ENCODE measurements around the gene GNAQ. TPM values are rescaled to one million over a fixed set of nuclear protein-coding genes. Genes with fewer than 3 reads are reported as not detected.

The GNAQ gene
- total RNA-seq, 1 donor from 2014 or later, result 64.9 TPM

GRCh38 chr9:78003730-78004129 is 27.9 kb downstream of the GNAQ start:
- Mint-ChIP-seq H3K4me3 (ENCODE audit: low read depth) (no peak overlapping the region), H3K9me3 (ENCODE audit: low read depth) (peaks cover 5% of the 10 kb centered on the region), H3K27ac (no peak overlapping the region), H3K27me3 (no peaks in the 10 kb centered on the region), H3K36me3 (ENCODE audit: insufficient read depth) (peaks cover 4% of the 10 kb centered on the region), H3K4me1 (ENCODE audit: low read depth) (peaks cover 36% of the 10 kb centered on the region)
- TF ChIP-seq, protein P1, sequence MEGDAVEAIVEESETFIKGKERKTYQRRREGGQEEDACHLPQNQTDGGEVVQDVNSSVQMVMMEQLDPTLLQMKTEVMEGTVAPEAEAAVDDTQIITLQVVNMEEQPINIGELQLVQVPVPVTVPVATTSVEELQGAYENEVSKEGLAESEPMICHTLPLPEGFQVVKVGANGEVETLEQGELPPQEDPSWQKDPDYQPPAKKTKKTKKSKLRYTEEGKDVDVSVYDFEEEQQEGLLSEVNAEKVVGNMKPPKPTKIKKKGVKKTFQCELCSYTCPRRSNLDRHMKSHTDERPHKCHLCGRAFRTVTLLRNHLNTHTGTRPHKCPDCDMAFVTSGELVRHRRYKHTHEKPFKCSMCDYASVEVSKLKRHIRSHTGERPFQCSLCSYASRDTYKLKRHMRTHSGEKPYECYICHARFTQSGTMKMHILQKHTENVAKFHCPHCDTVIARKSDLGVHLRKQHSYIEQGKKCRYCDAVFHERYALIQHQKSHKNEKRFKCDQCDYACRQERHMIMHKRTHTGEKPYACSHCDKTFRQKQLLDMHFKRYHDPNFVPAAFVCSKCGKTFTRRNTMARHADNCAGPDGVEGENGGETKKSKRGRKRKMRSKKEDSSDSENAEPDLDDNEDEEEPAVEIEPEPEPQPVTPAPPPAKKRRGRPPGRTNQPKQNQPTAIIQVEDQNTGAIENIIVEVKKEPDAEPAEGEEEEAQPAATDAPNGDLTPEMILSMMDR (IDR thresholded peaks at IDR 0.05; ENCODE audit: unreplicated experiment), result no peak
- DNase-seq (ENCODE audit: low spot score, unreplicated experiment), result no peak

- no peak for DNase-seq (ENCODE audit: low spot score, unreplicated experiment)
- H3K27ac Mint-ChIP-seq, result peak overlapping the region; percentile 78
- H3K27me3 Mint-ChIP-seq, result no peaks in the 10 kb centered on the region
- peaks cover 4% of the 10 kb centered on the region for H3K36me3 Mint-ChIP-seq (ENCODE audit: insufficient read depth)
- TF ChIP-seq, protein P1 (IDR thresholded peaks at IDR 0.05; ENCODE audit: unreplicated experiment), result no peak
- peaks cover 5% of the 10 kb centered on the region for H3K9me3 Mint-ChIP-seq (ENCODE audit: low read depth)
- no peak overlapping the region for H3K4me3 Mint-ChIP-seq (ENCODE audit: low read depth)
- H3K4me1 Mint-ChIP-seq (ENCODE audit: low read depth), result peaks cover 30% of the 10 kb centered on the region
Measured at GRCh38 chr9:78001946-78002731, 29.5 kb downstream of the GNAQ start.

DNA sequence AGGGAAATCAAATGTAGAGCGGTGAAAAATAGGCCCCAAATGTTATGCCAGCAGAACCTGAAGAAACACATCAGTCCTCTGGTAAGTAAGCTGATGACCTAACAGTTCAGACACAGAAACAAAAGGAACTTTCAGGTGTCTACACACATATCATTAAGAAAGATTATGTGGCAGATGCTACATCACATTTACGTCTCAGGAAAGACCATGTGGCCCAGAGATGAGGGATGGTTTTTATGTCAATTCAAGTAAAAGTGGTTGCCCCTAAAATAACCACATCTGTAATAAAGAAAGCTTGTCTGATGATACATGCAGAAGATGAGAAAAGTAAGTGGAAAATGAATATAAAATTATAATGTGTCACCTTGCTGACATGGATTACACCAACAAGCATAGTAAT is 31.4 kb downstream of the GNAQ start:
- Mint-ChIP-seq H3K27ac (no peak overlapping the region), H3K27me3 (no peaks in the 10 kb centered on the region), H3K4me3 (ENCODE audit: low read depth) (no peak overlapping the region), H3K36me3 (ENCODE audit: insufficient read depth) (peaks cover 6% of the 10 kb centered on the region), H3K9me3 (ENCODE audit: low read depth) (peaks cover 5% of the 10 kb centered on the region), H3K4me1 (ENCODE audit: low read depth) (peaks cover 22% of the 10 kb centered on the region)
- no peak for DNase-seq (ENCODE audit: low spot score, unreplicated experiment)
- TF ChIP-seq, protein P1 (IDR thresholded peaks at IDR 0.05; ENCODE audit: unreplicated experiment), result no peak

DNA sequence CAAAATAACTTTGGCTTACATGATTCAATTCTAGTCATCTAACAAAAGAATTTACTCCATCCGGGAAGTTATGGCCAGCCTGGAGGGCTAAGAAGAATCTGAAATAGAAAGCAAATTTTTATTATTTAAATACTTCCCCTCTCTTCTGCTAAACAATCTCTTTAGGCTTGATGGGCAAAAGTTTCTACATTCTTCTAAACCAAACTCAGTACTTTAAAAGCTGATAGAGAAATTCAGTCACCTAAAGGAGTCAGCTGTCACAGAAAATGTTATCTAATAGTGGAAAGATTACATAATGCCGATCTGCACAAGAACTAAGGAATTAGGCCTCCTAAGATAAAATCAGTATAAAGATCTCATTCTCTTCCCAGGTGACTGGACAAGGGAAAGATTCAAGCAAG is 32.4 kb downstream of the GNAQ start:
- no peaks in the 10 kb centered on the region for H3K27me3 Mint-ChIP-seq
- H3K4me1 Mint-ChIP-seq (ENCODE audit: low read depth), result peaks cover 17% of the 10 kb centered on the region
- H3K27ac Mint-ChIP-seq, result peak overlapping the region; percentile 67
- TF ChIP-seq, protein P1 (IDR thresholded peaks at IDR 0.05; ENCODE audit: unreplicated experiment), result no peak
- no peak for DNase-seq (ENCODE audit: low spot score, unreplicated experiment)
- H3K9me3 Mint-ChIP-seq (ENCODE audit: low read depth), result no peaks in the 10 kb centered on the region
- peaks cover 2% of the 10 kb centered on the region for H3K36me3 Mint-ChIP-seq (ENCODE audit: insufficient read depth)
- H3K4me3 Mint-ChIP-seq (ENCODE audit: low read depth), result no peak overlapping the region

GRCh38 chr9:77997611-77998284 is 33.9 kb downstream of the GNAQ start:
- no peak for DNase-seq (ENCODE audit: low spot score, unreplicated experiment)
- Mint-ChIP-seq H3K4me1 (ENCODE audit: low read depth) (peaks cover 12% of the 10 kb centered on the region), H3K27me3 (no peaks in the 10 kb centered on the region), H3K27ac (peak overlapping the region; percentile 90), H3K36me3 (ENCODE audit: insufficient read depth) (peaks cover 2% of the 10 kb centered on the region), H3K9me3 (ENCODE audit: low read depth) (no peaks in the 10 kb centered on the region), H3K4me3 (ENCODE audit: low read depth) (no peak overlapping the region)
- TF ChIP-seq, protein P1 (IDR thresholded peaks at IDR 0.05; ENCODE audit: unreplicated experiment), result no peak

Data from progenitor cell of endocrine pancreas (in vitro differentiated cells).